ENCODE measurements around the gene NTHL1.

GRCh38 chr16:2095918-2096582, 48.4 kb upstream of the NTHL1 start:
- TF ChIP-seq, protein P1, sequence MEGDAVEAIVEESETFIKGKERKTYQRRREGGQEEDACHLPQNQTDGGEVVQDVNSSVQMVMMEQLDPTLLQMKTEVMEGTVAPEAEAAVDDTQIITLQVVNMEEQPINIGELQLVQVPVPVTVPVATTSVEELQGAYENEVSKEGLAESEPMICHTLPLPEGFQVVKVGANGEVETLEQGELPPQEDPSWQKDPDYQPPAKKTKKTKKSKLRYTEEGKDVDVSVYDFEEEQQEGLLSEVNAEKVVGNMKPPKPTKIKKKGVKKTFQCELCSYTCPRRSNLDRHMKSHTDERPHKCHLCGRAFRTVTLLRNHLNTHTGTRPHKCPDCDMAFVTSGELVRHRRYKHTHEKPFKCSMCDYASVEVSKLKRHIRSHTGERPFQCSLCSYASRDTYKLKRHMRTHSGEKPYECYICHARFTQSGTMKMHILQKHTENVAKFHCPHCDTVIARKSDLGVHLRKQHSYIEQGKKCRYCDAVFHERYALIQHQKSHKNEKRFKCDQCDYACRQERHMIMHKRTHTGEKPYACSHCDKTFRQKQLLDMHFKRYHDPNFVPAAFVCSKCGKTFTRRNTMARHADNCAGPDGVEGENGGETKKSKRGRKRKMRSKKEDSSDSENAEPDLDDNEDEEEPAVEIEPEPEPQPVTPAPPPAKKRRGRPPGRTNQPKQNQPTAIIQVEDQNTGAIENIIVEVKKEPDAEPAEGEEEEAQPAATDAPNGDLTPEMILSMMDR (conservative IDR thresholded peaks at IDR 0.05; ENCODE audit: low read depth, low read length) = no peak
- no peak for TF ChIP-seq RFX5 (IDR thresholded peaks at IDR 0.05; ENCODE audit: low read depth, low read length)
- TF ChIP-seq MAZ (IDR thresholded peaks at IDR 0.05; ENCODE audit: borderline replicate concordance, low read depth, low read length) = no peak
- TF ChIP-seq CEBPB (IDR thresholded peaks at IDR 0.05; ENCODE audit: low read depth, low read length) = no peak
- no peak for TF ChIP-seq RAD21 (IDR thresholded peaks at IDR 0.05; ENCODE audit: low read length)
- TF ChIP-seq POLR2A (IDR thresholded peaks at IDR 0.05; ENCODE audit: low read depth, low read length) = no peak
- TF ChIP-seq FOS (IDR thresholded peaks at IDR 0.05; ENCODE audit: low read depth, low read length) = no peak
- no peak for TF ChIP-seq SMC3 (IDR thresholded peaks at IDR 0.05; ENCODE audit: low read depth, low read length)
